ENCODE measurements around the gene ASPRV1.

The ASPRV1 gene

DNA sequence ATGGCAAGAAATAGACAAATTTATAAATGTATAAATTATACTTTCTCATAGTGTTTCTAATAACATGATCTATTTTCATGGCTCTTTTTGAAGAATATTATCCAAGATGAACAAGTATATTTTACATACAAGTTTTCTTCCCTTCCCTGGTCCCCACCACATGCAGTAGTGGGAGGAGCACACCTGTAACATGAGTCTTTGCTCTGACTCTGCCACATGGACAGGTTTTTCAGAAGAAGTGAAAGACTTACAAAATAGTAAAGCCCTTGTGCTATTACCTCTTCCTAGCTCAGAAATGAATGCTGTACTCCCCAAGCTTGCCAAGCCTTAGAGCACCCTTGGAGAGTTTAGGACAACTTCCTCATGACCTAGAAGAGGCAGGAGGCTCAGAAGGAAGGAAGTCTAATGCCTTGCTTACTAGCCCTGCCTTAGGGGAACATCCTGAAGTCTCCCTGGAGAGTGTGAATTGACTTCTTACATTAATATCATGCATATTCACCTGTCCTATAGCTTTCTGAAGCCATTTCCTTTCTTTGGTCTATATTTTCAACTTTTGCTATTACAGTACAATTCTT, 28.1 kb downstream of the ASPRV1 start:
- H3K9me3 ChIP-seq (ENCODE audit: control insufficient read depth, insufficient read depth, low read length) = no peaks in the 10 kb centered on the region
- peaks cover 3% of the 10 kb centered on the region for H3K36me3 ChIP-seq (ENCODE audit: control insufficient read depth, insufficient read depth, low read length)
- no peak overlapping the region for H3K4me3 ChIP-seq (ENCODE audit: low read depth, low read length)
- no peaks in the 10 kb centered on the region for H3K4me1 ChIP-seq (ENCODE audit: control insufficient read depth, insufficient read depth, low read length)
- H3K27me3 ChIP-seq (ENCODE audit: control insufficient read depth, insufficient read depth, low read length) = no peaks in the 10 kb centered on the region
- no peak overlapping the region for H3K9ac ChIP-seq (ENCODE audit: low read depth, low read length)

DNA sequence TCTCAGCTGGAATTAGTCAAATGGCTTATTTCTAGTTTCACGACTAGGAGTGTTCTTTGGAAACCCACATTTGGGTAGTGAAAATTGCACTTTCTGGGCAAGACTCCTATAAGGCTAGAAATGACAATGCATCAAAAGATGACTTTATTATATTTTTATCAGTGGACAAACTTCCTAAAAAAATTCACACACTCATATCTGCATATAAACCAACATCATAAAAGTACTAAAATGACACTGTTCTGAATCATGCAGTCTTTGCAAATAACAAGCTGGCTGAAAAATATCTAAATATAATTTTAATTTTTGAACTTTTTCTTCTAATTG, 28.9 kb downstream of the ASPRV1 start:
- Histone ChIP-seq H3K4me3 (ENCODE audit: low read depth, low read length) (no peak overlapping the region), H3K4me1 (ENCODE audit: control insufficient read depth, insufficient read depth, low read length) (no peaks in the 10 kb centered on the region), H3K9ac (ENCODE audit: low read depth, low read length) (no peak overlapping the region), H3K27me3 (ENCODE audit: control insufficient read depth, insufficient read depth, low read length) (no peaks in the 10 kb centered on the region), H3K9me3 (ENCODE audit: control insufficient read depth, insufficient read depth, low read length) (no peaks in the 10 kb centered on the region), H3K36me3 (ENCODE audit: control insufficient read depth, insufficient read depth, low read length) (no peaks in the 10 kb centered on the region)

DNA sequence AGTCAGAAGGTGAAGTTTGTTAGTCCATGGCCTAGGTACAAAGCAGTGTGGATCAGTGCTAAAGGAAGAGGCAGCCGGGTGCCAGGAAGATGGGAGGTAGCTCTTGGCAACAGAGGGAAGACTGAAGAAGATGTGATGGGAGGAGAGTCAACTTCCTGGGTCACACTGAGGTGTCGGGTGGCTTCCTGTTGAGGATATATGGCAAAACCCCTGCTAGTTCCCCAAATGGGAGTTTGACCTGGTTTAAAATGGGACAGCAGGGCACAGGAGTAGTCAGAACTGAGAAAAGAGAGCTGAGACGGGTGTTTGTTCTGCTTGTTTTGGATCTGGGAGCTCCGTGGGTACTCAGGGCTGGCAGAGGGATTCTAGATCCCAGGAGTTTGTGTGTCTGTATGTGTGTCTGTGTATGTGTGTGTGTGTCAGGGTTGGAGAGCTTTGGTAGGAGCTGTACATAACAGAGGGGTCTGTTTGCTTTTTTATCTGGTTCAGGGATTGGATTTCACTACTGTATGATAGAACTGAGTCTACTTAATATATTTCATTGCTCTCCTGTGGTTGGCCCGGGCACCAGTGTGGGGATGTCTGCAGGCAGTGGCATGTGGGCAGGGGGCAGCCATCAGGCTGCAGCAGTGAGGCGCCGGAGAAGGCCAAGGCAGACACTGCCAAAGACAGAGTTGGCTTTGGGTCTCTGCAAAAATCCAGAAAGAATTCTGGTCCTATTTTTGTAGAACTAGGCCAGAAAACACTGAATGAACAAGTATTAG, 29.4 kb downstream of the ASPRV1 start:
- H3K9ac ChIP-seq (ENCODE audit: low read depth, low read length) = no peak overlapping the region
- H3K36me3 ChIP-seq (ENCODE audit: control insufficient read depth, insufficient read depth, low read length) = no peaks in the 10 kb centered on the region
- H3K27me3 ChIP-seq (ENCODE audit: control insufficient read depth, insufficient read depth, low read length) = no peaks in the 10 kb centered on the region
- H3K4me3 ChIP-seq (ENCODE audit: low read depth, low read length) = no peak overlapping the region
- no peaks in the 10 kb centered on the region for H3K4me1 ChIP-seq (ENCODE audit: control insufficient read depth, insufficient read depth, low read length)
- H3K9me3 ChIP-seq (ENCODE audit: control insufficient read depth, insufficient read depth, low read length) = no peaks in the 10 kb centered on the region

DNA sequence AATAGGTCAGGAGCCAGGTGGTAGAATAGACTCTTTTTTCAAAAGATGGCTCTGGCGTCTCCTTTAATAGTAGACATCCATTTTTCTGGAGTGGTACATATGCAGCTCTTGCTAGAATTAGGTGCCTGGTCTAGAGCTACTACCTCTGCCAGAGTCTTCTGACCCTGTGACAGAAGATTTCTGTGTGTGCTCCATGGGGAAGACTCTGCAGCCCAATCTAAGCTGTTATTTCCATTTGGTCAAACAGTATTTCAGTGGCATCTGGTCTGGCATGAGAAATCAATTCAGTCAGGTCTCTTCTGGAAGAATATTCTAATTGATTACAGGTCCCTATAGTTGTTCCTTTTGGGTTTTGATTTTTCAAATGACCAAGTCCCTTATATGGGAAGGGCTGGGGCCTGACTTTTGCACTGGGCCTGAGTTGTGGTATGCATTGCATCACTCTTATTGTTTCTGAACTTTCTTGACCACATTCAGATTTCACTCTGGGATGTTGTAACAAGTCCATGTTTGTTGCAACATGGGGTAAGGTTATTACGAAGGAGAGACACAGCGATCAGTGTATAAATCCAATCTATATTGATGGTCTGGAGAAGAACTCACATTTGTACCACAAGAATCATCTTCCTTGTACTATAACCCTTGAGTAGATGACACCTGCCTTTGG, 34.4 kb downstream of the ASPRV1 start:
- no peaks in the 10 kb centered on the region for H3K9me3 ChIP-seq (ENCODE audit: control insufficient read depth, insufficient read depth, low read length)
- H3K4me3 ChIP-seq (ENCODE audit: low read depth, low read length) = no peak overlapping the region
- no peaks in the 10 kb centered on the region for H3K27me3 ChIP-seq (ENCODE audit: control insufficient read depth, insufficient read depth, low read length)
- H3K36me3 ChIP-seq (ENCODE audit: control insufficient read depth, insufficient read depth, low read length) = no peaks in the 10 kb centered on the region
- no peak overlapping the region for H3K9ac ChIP-seq (ENCODE audit: low read depth, low read length)
- H3K4me1 ChIP-seq (ENCODE audit: control insufficient read depth, insufficient read depth, low read length) = no peaks in the 10 kb centered on the region

DNA sequence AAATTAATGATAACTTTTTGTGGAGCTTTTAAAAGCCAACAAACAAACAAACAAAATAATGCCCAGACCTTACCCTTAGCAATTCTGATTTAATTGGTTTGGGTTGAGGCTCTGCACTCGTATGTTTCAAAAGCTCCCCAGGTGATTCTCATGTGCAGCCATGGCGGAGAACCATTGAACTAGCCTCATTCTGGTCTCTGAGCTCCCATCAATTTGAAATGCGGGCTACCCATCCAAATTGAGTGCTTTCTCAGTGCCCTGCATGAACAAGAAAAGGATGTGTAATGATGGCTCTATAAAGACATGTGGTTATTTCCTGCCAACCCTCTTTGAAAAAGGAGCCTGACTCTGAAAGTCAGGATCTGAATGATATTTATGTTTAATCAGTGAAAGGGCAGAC, 38.3 kb downstream of the ASPRV1 start:
- Histone ChIP-seq H3K4me1 (ENCODE audit: control insufficient read depth, insufficient read depth, low read length) (no peaks in the 10 kb centered on the region), H3K4me3 (ENCODE audit: low read depth, low read length) (no peak overlapping the region), H3K36me3 (ENCODE audit: control insufficient read depth, insufficient read depth, low read length) (no peaks in the 10 kb centered on the region), H3K9ac (ENCODE audit: low read depth, low read length) (no peak overlapping the region), H3K9me3 (ENCODE audit: control insufficient read depth, insufficient read depth, low read length) (no peaks in the 10 kb centered on the region), H3K27me3 (ENCODE audit: control insufficient read depth, insufficient read depth, low read length) (no peaks in the 10 kb centered on the region)

DNA sequence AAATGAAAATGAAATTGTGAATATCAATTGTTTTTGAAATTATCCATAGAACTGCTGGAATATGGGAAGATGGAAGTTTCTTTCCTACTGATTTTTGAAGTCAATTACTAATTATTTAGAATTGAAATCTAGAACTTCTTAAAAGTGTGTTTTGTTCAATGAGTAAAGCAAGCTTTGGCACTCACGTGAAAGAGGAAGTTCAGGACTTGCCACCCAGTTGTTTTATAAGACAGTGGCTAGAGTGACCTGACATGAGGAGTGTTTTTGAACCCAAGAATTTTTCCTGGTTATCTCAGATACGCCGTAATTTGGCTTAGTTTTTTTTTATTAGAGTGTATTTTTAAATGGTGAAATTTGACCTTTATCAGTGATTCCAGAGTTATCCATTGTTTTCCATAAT, 43.0 kb downstream of the ASPRV1 start:
- H3K27me3 ChIP-seq (ENCODE audit: control insufficient read depth, insufficient read depth, low read length) = no peaks in the 10 kb centered on the region
- H3K4me1 ChIP-seq (ENCODE audit: control insufficient read depth, insufficient read depth, low read length) = no peaks in the 10 kb centered on the region
- no peaks in the 10 kb centered on the region for H3K9me3 ChIP-seq (ENCODE audit: control insufficient read depth, insufficient read depth, low read length)
- H3K36me3 ChIP-seq (ENCODE audit: control insufficient read depth, insufficient read depth, low read length) = no peaks in the 10 kb centered on the region
- H3K9ac ChIP-seq (ENCODE audit: low read depth, low read length) = no peak overlapping the region
- H3K4me3 ChIP-seq (ENCODE audit: low read depth, low read length) = no peak overlapping the region

DNA sequence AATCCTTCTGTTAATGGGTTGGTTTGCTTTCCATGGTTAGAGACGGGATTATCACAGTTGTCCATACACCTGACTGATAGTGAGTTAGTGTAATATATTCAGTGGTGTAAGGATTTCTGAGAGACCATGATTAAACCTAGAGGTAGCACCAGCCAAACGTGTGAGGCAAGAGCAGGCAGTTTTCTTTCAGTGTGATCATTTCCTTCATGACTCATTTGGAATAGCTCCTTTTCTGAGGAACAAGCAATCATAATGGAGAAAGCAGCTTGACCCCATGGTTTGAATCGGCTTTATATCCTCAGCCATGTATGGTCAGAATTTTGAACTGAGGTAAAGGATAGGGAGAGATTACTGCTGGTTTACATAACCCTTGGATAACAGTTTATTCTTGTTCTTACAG, 43.6 kb downstream of the ASPRV1 start:
- Histone ChIP-seq H3K27me3 (ENCODE audit: control insufficient read depth, insufficient read depth, low read length) (no peaks in the 10 kb centered on the region), H3K36me3 (ENCODE audit: control insufficient read depth, insufficient read depth, low read length) (no peaks in the 10 kb centered on the region), H3K9me3 (ENCODE audit: control insufficient read depth, insufficient read depth, low read length) (no peaks in the 10 kb centered on the region), H3K4me3 (ENCODE audit: low read depth, low read length) (no peak overlapping the region), H3K9ac (ENCODE audit: low read depth, low read length) (no peak overlapping the region), H3K4me1 (ENCODE audit: control insufficient read depth, insufficient read depth, low read length) (no peaks in the 10 kb centered on the region)

DNA sequence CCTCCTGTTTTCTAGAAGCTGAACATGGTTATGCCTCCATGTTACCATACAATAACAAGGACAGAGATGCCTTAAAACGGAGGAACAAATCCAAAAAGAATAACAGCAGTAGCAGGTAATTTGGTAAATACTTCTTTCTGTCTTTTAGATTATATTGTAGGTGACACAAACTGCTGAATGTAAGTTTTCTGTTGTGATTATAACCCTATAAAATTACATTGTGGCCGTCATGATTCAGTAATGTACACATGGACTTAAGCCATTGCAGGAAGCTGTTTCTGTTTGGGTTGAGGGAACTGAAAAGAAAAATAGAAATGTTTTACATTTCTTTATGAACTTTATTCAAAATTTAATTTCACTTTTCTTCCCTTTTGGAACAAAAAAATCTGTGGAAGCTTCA, 45.3 kb downstream of the ASPRV1 start:
- Histone ChIP-seq H3K36me3 (ENCODE audit: control insufficient read depth, insufficient read depth, low read length) (no peaks in the 10 kb centered on the region), H3K9me3 (ENCODE audit: control insufficient read depth, insufficient read depth, low read length) (no peaks in the 10 kb centered on the region), H3K9ac (ENCODE audit: low read depth, low read length) (no peak overlapping the region), H3K4me1 (ENCODE audit: control insufficient read depth, insufficient read depth, low read length) (no peaks in the 10 kb centered on the region), H3K4me3 (ENCODE audit: low read depth, low read length) (peak overlapping the region; percentile 59), H3K27me3 (ENCODE audit: control insufficient read depth, insufficient read depth, low read length) (no peaks in the 10 kb centered on the region)

DNA sequence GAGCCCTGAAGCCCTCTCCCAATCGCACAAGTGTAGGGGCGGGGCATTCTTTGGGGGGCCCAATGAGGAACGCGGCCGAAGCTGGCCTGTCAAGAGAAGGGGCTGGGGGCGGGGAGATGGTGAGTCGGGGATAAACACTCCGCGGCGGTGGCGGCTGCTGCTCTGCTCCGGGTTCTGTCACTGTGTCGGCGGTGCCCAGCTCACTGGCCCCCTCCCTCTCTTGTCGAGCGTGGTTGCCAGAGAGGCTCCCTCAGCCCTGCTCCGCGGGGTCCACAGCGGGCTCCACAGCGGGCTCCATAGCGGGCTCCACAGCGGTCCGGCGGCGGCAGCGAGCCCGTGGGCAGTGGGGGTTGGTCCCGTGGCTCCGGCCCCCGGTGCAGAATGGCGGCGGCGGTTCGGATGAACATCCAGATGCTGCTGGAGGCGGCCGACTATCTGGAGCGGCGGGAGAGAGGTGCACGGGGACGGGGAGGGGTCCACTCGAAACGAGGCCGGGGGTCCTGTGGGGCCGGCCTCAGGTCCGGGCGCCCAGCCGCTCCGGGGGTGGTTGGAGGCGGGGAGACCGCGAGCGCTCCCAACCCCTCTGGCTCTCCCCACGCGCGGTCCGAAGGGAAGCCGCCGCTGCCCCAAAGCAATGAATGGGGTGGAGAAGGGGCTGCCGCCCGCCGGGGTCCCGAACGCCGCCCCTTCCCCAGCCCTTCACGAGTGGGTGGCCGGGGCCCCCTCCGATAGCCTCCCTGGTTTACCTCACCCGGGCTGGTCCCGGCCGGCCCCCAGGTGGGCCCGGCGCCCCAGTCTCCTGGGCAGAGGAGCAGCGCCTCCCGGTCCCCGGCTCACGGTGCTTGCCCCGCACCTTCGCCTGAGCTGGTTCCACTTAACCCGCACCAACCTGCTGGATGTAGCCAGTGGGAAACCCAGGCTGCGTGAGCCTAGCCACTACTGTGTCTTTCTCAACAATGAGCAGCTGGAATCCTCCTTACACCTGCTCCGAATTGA, 46.2 kb downstream of the ASPRV1 start, which contains the start of gene MXD1:
TSS of gene MXD1 (plus strand) at position 160 of the 996 bp plus-strand sequence. CDS start at position 382, 222 bp downstream.
- no peaks in the 10 kb centered on the region for H3K9me3 ChIP-seq (ENCODE audit: control insufficient read depth, insufficient read depth, low read length)
- no peaks in the 10 kb centered on the region for H3K36me3 ChIP-seq (ENCODE audit: control insufficient read depth, insufficient read depth, low read length)
- H3K27me3 ChIP-seq (ENCODE audit: control insufficient read depth, insufficient read depth, low read length) = no peaks in the 10 kb centered on the region
- H3K4me1 ChIP-seq (ENCODE audit: control insufficient read depth, insufficient read depth, low read length) = no peaks in the 10 kb centered on the region
- H3K9ac ChIP-seq (ENCODE audit: low read depth, low read length) = peak within 1 kb of the TSS; percentile 87
- H3K4me3 ChIP-seq (ENCODE audit: low read depth, low read length) = peak within 1 kb of the TSS; percentile 66

DNA sequence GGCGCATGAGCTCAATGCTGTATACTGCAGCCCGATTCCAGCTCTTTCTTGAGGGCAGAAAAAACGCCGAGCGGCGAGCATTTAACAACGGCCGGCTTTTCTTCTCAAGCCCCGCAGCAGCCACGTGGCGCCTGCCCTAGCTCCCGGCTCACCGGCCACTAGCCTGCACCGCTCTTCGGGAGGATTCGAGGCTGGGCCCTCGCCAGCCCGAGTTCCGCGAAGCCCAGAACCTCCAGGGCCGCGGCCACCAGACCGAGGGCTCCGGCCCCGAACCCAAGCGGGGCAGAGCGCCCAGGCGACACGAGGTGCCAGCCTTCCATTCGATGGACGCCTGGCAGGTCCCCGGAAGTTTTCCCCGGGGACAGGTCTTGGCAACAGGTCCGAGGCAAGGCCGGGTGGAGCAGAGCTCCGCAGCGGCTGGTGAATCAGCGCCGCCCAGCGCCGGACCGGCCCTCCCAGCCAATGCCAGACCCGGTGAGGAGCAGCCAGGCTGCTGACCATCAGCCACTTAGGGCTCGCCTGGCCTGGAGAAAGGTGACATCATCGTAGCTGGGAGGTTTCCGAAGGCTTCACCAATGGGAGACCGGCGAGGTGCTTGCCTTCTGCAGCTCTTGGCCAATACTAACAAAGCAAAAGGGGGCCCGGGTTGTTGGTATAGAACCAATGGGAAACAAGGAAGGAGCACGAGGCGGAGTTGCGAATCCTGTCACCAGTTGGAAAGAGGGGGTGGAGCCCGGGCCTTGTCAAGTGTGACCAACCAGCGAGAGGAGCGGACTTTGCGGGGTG, 47.1 kb downstream of the ASPRV1 start:
- Histone ChIP-seq H3K9ac (ENCODE audit: low read depth, low read length) (peak overlapping the region; percentile 87), H3K36me3 (ENCODE audit: control insufficient read depth, insufficient read depth, low read length) (no peaks in the 10 kb centered on the region), H3K27me3 (ENCODE audit: control insufficient read depth, insufficient read depth, low read length) (no peaks in the 10 kb centered on the region), H3K4me1 (ENCODE audit: control insufficient read depth, insufficient read depth, low read length) (no peaks in the 10 kb centered on the region), H3K9me3 (ENCODE audit: control insufficient read depth, insufficient read depth, low read length) (no peaks in the 10 kb centered on the region), H3K4me3 (ENCODE audit: low read depth, low read length) (peak overlapping the region; percentile 66)
